Hindlimb muscle (tissue), 1 donor: ENCODE results near the gene RIMS1. TPM values are rescaled to one million over a fixed set of nuclear protein-coding genes. Genes with fewer than 3 reads are reported as not detected.

ENCODE experiments used
- DNase-seq: peaks from one replicate; pipeline ENCODE4 v3.0.0-alpha.2; 2013
- polyA plus RNA-seq: library from polyadenylated mRNA; unstranded; fragments of 120-200 nt; gene quantifications from one replicate; pipeline ENCODE4 v1.2.1, GENCODE V29; 2013; ENCODE audit not compliant: insufficient read length

The RIMS1 gene
- polyA plus RNA-seq, 1 donor = 0.40 TPM

DNA sequence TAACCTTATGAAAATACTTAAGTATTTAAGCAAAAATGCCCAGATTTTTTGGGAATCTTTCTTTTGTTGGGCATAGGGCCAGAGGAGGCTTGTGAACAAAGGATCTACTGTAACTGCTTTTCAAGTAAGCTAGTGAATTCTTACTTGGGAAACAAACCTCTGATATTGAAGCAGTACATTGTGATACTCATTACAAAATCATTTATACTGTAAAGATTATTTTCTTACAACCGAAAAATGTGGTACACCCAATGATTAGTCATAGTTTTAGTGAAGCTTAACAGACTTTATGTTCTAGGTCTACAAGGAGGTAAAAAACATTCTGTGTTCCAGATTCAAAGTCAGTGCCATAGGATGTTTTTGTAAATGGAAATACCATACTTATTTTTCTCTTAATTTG lies 462.6 kb downstream of the RIMS1 start:
- no peak for DNase-seq

DNA sequence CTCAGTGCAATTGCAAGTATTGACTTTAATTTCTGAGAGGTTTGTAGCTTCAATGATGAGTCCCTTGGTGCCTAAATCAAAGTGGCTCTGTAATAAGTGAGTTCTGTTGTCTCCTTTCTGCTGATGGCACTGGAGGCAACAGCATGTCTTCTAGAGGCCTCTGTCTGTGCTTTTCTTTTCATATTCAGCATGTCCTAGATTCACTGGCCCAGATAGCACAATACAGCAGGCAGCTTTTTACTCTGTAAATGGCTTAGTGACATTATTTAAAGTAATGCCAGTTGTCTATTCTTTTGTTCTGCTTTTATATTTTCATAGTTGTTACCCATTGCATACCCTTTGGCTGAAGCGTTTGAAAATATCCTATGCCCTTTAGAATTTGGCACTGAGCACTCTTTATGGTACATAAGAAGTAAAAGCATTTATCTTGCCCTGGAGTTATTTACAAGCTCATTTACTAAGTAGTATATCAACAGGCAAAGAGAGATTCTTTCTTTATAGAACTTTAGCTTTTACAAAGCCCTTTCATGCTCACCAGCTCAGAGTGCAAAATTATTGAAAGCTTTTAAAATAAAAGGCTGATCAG lies 464.0 kb downstream of the RIMS1 start:
- DNase-seq = no peak

DNA sequence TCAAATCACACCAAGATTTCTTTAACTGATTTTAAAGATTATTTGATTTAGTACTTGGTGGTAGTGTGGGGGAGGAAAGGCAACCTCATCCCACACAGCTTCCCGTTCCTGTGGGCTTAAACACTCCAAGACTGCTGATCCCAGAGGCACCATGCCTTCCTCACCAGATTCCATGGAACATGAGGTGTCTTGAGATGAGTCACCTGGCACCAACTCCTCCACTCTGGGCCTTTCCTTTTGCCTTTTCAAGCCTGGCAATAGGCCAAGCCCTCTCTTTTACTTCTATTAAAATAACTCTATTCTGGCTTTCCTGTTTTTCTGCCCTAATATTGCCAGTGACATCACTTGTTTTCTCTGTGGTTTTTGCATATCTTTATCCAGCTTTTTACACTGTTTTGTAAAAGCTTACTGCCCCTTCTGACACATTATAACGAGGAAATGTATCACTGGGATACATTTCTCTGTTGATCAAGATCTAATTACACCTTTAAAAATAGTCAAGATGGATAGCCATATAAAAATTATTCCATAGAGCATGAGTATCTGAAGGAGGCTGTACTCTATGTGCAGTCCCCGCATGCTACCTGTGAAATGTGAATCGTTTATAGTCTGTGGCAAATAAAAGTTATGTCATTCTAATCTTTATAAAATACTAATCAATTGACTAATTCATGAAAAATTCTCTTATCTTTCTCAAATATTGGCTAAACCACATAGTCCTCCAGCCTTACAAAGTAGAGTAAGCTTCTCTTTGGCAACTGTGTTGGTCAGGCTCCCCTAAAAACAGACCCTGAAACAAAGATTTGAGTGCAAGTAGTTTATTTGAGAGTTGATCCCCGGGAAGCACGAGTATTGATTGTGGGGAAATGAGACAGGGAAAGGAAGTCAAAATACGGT lies 477.7 kb downstream of the RIMS1 start:
- peak; percentile 8 for DNase-seq

DNA sequence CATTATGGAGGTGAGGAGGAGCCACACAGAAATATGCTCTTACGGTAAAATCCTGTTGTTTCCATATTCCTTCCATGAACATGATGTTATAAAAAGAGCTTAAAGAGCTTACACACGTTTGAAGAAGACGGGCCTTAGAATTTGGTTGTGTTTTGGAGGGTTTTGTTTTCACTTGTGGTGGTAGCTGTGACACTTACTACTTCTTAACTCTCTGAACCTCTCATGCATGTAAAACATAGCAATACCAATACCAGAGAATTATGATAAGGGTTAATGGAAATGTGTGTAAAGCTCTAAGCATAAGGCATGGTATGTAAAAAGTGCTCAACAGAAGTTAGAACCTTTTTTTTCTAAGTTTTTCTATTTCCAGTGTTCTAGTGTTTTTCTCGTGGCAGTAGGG lies 479.4 kb downstream of the RIMS1 start:
- DNase-seq = no peak

DNA sequence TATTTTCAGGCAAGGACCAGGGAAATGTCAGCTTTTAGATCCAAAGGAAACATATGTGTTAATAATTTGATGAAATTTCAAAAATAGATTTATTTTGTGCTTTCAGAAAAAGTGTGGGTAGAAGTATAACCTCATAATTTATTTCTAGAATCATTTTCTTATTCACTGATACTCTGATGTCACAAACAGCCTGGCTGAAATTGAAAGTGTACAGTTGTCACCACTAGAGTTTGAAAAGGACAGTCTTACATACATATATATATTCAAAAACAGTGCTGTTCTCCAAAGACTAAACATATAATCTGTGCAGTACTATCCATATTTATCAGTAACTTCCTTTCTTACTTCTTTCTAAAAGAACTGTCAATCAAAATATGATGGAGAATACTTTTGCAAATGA lies 481.1 kb downstream of the RIMS1 start:
- DNase-seq = no peak

DNA sequence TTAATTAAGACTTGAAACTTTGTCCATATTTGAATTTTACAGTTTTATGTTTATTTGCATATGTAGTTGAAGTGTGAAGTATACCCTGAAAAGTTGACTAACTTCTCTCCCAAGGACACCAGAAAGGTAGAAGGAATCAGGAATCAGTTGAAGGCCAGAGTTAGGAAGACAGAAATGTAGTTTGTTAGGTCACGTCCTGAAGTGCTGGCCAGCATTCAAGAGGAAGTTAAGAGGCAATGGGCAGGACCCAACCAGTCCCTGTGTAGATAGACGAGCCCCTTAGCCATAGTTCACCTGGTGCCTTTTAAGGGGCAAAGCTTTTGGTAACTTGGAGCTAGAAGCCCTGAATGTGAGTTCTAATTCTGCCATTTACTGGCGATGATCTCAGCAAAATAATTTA lies 485.1 kb downstream of the RIMS1 start:
- DNase-seq = no peak

DNA sequence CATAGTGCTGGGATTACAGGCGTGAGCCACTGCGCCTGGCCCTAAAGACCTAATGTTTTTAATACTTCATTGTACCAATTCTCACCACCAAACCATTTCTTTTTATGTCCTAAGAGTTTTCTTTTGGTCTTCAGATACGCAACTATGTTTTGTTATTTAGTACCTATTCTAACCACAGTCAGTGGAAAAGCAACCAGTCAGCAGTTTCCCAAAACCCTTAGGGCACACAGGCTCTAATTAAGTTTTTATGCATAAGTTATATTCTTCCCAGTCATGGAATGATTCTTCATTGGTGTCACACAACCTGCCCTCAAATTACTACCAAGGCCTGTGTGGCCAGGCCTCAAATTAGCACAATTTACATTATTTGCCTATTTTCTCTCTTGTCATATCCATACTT lies 487.8 kb downstream of the RIMS1 start:
- no peak for DNase-seq

DNA sequence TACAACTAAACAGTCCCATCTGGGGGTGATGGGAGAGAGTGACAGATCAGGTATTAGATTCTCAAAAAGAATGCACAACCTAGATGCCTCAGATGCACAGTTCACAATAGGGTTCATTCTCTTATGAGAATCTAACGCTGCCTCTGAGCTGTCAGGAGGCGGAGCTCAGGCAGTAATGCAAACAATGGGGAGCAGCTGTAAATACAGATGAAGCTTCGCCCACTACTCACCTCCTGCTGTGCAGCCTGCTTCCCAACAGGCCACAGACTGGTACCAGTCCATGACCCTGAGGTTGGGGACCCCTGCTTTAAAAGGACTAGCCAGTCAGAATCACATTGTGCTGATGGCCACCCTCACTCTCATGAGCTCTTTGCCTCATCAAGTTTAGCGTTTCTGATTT lies 488.5 kb downstream of the RIMS1 start:
- no peak for DNase-seq

DNA sequence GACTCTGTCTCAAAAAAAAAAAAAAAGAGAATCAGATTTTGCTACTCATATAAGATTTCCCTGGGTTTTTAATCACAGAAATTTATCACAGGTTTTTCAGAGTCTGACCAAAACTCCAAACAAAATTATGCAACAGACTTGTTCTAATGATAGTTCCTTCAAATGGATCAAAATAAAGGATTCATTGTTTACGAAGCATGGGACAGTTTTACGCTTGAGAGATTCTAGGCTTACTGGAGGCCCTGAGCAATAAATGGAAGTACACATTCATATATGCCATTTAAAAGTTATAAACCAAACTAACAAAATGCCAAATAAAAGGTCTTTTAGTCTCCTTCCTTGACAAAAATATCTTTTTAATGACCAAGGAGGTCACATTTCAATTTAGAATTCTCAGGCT lies 490.4 kb downstream of the RIMS1 start:
- no peak for DNase-seq

DNA sequence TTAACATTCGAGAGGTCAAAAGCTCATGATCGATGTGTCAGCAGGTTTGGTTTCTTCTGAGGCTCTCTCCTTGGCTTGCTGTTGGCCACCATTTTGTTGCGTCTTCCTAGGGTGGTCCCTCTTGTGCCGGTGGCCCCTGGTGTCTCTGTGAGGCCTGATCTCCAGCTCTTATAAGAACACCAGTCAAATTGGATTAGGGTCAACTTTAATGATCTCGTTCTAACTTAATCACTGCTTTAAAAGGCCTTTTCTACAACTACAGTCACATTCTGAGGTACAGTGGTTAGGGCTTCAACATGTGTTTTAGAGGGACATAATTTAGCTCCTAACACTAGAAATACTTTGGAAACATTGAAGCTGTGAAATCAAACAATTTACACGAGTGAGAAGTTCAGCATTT lies 494.7 kb downstream of the RIMS1 start:
- no peak for DNase-seq

DNA sequence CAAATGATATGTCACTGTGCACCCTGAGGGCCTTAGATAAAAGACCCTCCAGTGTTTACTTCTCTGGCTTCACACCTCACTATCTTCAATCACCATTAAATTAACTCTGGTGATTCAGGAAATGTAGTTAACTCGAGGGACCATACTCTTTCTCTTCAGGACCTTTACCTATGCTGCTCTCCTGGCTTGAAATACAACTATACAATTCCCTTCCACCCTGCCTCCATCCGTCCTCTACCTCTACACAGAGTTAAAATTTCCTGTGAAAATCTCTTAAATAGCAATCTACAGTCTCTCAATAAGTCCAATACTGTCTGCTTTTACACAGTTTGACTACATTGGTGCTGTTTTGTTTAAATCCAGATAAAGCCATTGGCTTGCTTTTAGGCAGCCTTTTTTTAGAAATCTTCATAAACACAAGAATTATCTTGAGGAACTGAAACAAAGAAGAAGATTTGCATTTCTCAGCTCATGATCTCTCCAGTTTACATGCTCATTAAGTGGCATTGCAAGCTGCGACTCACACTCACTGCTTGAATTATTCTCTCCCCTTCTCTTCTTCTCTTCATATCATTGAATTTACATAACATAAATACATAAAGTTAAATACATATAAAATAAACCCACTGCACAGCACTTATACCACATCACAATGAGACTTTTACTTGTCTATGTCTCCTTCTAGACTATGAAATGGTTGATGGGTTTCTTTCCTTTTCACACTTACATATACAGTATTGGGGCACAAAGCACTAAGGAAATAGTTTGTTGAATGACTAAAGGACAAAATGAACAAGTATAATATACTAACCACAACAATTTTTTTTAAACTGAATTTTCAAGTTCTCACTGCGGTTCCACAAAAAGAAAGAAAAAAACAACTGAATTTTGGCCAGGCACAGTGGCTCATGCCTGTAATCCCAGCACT lies 496.5 kb downstream of the RIMS1 start:
- no peak for DNase-seq

DNA sequence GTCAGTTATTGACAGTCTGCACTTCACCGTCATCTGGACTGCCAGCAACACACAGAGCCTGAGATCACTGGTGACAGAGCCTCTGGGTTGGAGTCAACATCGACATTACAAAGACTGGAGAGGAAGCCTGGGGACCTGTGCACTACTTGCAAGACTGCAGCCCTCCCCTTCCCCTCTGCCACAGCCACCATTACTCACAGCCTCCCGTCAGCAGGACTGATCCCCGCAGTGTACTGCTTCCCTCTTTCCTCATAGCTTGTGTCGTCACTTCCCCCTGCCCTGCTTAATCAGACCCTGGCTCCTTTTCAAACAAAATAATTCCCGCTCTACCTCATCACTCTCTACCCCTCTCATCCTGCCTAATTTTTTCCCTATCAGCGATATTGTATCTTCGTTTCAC lies 500.0 kb downstream of the RIMS1 start:
- DNase-seq = no peak

DNA sequence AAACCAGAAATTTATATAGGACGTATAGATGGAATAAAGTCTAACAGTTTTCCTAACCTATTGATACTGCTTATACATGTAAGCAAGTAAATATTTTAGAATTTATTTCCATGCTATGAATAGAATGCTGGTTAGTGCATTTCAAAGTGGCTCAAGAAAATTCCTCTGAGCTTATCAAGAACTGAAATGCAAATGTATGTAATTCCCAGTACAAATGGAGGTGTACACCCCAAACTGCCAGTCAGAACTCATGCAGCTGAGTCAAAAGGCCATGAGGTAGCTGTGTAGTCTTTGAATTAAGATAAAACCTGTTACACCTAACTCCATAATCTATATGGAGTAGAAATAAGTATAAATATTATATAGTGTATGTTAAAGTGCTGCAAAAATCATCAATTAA lies 503.3 kb downstream of the RIMS1 start:
- DNase-seq = no peak

DNA sequence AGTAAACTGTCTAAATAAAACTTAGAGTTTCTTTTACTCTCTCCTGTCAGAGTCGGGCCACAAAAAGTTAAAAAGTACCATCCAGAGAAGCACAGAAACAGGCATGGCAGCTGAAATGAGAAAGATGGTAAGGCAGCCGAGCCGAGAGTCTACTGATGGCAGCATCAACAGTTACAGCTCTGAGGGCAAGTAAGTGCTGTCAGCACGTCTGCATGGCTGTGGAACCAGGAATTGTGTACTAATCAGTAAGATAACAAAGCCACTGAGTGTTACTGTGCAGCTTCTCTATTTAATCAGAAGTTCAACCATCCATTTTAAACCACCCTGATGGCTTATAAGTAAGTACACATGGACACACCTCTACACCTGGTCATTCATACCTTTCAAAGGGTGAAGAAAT lies 504.2 kb downstream of the RIMS1 start:
- DNase-seq = no peak

DNA sequence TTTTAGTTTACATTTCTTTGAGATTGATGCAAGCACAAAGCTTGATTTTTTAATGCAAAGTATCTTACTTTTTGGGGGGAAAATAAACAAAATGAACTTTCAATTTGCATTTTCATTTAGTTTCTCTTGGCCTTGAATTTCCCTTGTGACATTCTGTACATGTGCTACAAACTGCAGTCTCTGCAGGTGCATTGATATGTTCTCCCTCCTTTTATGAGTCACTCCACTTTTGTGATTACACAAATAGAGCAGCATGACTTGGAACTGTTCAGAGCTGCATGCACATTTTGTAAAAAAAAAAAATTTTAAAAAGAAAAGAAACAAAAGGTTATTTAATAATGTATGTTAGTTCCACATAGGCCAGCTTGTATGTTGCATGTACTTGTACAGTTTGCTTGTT lies 515.5 kb downstream of the RIMS1 start:
- no peak for DNase-seq

DNA sequence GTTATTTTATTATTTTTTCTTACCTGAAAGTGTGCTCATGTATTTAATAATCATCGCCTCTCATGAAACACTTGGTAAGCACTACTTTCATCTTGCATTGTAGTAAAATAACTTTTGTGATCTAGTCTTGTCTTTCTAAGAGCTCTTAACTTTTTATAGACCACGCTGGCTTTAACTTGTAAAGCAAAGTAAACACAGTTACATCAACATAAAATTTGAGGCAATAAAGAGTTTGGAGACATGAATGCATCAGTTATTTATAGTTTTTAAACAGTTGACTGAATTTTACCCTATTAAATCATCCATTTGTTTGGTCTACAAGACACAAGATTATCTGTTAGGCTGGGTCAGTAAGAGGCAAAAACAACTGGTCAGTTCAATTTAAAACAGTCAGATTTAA lies 517.1 kb downstream of the RIMS1 start:
- DNase-seq = no peak

DNA sequence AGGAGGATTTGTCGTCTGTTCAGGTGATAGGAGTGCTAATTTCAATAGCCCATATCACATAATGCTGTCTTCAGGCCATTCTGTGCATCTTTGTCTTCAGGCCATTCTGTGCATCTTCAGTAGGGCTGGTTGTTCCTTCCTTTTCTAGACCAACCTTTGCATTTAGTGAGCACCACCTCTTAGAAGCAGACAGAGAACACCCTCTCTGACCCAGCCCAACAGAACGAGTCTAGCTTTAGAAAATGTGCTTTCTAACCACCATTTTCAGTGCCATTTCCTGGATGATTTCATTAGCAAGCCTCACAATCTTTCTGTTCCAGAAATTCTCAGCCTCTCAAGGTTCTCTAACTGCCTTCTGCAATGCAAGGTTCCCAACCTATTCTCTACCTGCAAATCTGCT lies 520.2 kb downstream of the RIMS1 start:
- DNase-seq = no peak

DNA sequence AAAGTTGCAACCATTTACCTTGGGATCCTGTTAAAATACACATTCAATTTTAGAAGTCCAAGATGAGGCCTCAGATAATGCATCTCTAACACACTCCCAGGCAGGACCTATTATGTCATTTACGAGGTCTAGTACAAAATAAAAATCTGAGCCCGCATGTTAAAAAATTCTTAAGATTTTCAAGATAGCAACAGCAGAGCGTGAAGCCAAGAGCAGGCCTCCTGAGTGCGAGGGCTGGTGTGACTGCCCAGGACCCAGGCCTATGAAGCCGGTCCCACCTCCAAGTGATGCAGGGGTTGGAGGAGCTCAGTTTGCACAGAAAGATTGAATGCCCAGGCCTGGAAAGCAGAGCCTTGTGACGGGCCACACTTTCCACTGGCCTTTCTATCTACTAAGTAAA lies 524.4 kb downstream of the RIMS1 start:
- DNase-seq = no peak

DNA sequence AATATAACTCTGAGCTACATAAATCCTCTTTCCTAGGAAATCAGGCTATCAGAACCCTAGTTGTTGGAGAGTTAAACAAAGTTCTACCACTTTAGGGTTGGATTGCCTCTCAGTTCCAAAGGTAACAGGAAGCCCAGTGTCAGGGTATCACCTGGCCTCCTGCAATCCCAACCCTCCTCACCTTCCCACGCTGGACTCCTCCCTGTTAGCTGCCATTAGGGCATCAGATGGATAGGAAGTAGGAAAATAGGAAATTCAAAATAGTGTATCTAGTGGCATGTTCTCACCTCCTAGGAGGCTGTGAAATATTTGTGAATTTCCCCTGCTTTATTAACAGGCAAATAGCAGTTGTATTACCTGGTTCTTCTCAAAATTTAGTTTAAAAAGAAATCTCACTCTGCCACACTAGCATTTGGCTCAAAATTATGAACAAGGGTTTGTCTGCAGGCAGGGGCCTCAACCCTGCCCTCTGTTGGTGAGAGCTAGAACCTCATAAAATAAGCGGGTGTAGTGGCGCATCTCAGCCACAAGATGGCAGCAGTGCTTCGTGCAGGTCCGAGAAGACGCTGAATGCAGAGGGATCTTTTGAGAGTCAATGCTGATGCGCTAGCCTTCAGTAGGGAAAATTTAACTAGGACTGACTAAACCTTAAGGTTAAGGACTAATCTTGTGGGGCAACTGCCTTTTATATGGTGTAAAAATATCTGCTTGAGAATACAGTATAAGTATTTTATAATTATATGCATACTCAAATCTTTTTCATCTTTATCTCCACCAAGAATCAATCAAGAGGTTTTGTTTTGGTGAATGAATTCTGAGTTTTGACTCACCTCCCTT lies 525.7 kb downstream of the RIMS1 start:
- peak; percentile 83 for DNase-seq

DNA sequence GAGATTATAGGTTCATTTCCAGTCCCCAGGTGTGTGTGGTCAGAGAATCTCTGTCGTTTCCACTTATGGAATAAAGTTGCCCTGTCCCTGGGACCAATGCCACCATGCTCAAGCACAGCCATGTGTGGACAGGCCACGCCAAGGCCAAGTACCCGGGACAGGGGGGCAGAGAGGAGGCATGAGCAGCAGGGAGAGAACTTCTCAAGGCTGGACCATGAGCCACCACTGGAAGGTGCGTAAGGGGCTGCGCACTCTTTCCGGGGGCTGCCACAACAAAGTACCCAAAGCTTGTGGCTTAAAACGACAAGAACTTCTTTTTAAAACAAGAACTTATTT lies 526.3 kb downstream of the RIMS1 start:
- no peak for DNase-seq

DNA sequence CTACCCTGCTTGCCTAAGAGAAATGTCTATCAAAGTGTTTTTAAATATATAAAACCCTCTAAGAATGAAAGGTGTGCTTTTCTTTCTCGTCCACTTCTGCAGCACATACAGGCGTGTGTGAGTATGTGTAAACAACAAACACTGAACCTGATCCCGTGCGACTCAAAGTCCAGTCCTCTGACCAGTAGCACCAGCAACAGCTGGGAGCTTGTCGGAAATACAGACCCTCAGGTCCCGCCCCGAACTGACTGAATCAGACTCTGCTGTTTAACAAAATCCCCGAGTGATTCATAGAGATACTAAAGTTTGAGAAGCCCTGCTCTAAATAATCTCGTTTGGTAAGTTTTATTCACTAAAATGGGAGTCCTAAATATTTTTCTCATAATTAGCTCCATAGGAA lies 527.5 kb downstream of the RIMS1 start:
- no peak for DNase-seq

DNA sequence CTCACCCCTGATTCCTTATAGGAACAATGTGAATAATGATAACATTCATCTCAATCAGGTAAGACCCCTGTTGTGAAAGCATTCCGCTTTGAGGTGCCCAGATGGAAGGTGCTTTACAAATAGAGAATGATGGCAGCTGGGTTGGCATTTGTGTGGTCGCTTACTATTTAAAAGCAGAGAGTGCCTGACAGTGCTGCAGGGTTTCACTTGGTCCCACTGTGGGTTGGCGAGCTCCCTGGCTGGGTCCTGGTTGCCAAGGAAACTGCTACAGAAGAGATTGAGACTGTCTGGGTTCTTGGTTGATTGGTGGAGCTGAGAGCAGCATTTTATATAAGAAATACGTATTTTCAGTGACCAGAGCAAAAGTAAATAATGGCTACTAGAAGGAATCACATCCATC lies 528.3 kb downstream of the RIMS1 start:
- no peak for DNase-seq
